ENCODE data around the gene EPM2AIP1. TPM values are rescaled to one million over a fixed set of nuclear protein-coding genes. Genes with fewer than 3 reads are reported as not detected.

The EPM2AIP1 gene
- total and polyA plus RNA-seq, 7 donors, result 2.5 to 22.9 (median 12.3) TPM

DNA sequence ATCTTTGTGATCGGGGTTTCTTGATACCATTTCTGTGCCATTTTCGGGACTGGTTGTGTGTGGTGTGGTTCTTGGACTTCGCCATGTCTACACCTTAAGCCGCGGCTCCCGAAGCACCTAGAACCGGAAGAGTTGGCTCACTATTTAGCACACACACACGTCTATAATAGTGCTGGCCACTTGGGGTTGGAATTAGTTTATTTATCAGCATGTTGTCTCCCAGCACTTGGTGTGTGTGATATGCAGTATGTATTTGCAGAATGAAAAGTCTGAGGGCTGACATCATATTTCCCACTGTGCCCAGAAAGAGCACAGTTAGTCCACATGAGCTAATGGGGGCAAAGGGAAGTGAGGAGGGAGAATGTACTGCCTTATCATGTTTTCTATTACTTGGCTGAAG lies 24.0 kb upstream of the EPM2AIP1 start:
- ATAC-seq, result no peak
- intact Hi-C loops (cut with DNase I), result no loop called here

GRCh38 chr3:37015642-37016041 lies 22.7 kb upstream of the EPM2AIP1 start:
- 94 to 96% (median 94%) methylated on average over 5 of the region's 5 CpGs for WGBS, 3 donors
- intact Hi-C loops (cut with DNase I), result no loop called here
- no peak overlapping the region for H3K4me3 ChIP-seq
- peaks cover 11 to 98% of the 10 kb centered on the region in 2 donors for H3K36me3 ChIP-seq (ENCODE audit: insufficient read depth in 1 of 2, low read depth in 1 of 2)
- ATAC-seq, result no peak
- H3K9me3 ChIP-seq, result no peaks in the 10 kb centered on the region
- no peak overlapping the region for H3K27ac ChIP-seq
- no peaks in the 10 kb centered on the region for H3K27me3 ChIP-seq (ENCODE audit: insufficient read depth in 3 of 3, low read length in 2 of 3)
- DNase-seq, result no peak
- TF ChIP-seq CTCF (IDR thresholded peaks at IDR 0.05), result no peak
- H3K4me1 ChIP-seq, result no peaks in the 10 kb centered on the region

More for the DNA sequence above, 24.0 kb upstream of the EPM2AIP1 start:
- TF ChIP-seq CTCF (IDR thresholded peaks at IDR 0.05), result no peak
- Histone ChIP-seq H3K9me3 (no peaks in the 10 kb centered on the region), H3K4me3 (no peak overlapping the region), H3K36me3 (ENCODE audit: insufficient read depth in 1 of 2, low read depth in 1 of 2) (peaks cover 12 to 98% of the 10 kb centered on the region in 2 donors), H3K27ac (no peak overlapping the region), H3K4me1 (no peaks in the 10 kb centered on the region), H3K27me3 (ENCODE audit: insufficient read depth in 3 of 3, low read length in 2 of 3) (no peaks in the 10 kb centered on the region)
- WGBS, 3 donors, result 88 to 93% (median 93%) methylated on average over 7 to 8 of the region's 8 CpGs
- no peak for DNase-seq

DNA sequence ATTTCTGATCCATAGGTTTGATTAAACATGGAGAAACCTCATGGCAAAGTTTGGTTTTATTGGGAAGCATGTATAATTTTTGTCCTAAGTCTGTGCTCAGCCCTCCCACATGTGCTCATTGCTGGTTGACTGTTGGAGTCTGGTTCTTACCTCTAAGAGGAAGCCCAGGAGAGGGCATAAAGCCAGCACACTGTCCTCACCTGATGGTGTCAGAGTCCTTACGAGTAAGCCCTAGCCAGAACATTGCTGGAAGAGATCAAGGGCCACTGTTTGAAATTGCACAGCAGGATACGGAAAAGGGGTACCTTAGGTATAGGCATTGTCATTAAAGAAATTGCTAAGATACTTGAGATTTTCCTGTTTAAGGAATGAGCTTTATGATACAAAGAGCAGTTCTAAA lies 21.7 kb upstream of the EPM2AIP1 start:
- peaks cover 11 to 98% of the 10 kb centered on the region in 2 donors for H3K36me3 ChIP-seq (ENCODE audit: insufficient read depth in 1 of 2, low read depth in 1 of 2)
- H3K9me3 ChIP-seq, result no peaks in the 10 kb centered on the region
- H3K27ac ChIP-seq, result no peak overlapping the region
- no peaks in the 10 kb centered on the region for H3K27me3 ChIP-seq (ENCODE audit: insufficient read depth in 3 of 3, low read length in 2 of 3)
- no peaks in the 10 kb centered on the region for H3K4me1 ChIP-seq
- TF ChIP-seq CTCF (IDR thresholded peaks at IDR 0.05), result no peak
- H3K4me3 ChIP-seq, result no peak overlapping the region
- 53 to 67% (median 56%) methylated on average over 2 of the region's 2 CpGs for WGBS, 3 donors
- DNase-seq (no peak), ATAC-seq (peak in 1 of 4 donors; percentile 65)
- intact Hi-C loops (cut with DNase I), result no loop called here

- H3K27me3 ChIP-seq (ENCODE audit: insufficient read depth in 3 of 3, low read length in 2 of 3), result no peaks in the 10 kb centered on the region
- H3K9me3 ChIP-seq, result no peaks in the 10 kb centered on the region
- H3K36me3 ChIP-seq (ENCODE audit: insufficient read depth in 1 of 2, low read depth in 1 of 2), result peaks cover 5 to 41% of the 10 kb centered on the region in 2 donors
- peak; percentile 94 to 98 for DNase-seq
- peak within 1 kb of the TSS; percentile 98 for H3K27ac ChIP-seq
- 0 to 1% (median 1%) methylated on average over 47 of the region's 47 CpGs for WGBS, 3 donors
- intact Hi-C loops (cut with DNase I), result loop anchor here in 1 of 2 donors (10.0 kb wide), 1 partner anchor 1171 kb away; the partner anchor contains the start of gene OXSR1
- peaks cover 58% of the 10 kb centered on the region for H3K4me1 ChIP-seq
- no peak for TF ChIP-seq CTCF (IDR thresholded peaks at IDR 0.05)
- peak within 1 kb of the TSS; percentile 79 for H3K4me3 ChIP-seq
- ATAC-seq, result peak; percentile 88 to 93 (median 92)
These were observed 674 bp upstream of the EPM2AIP1 start, which contains the start of gene MLH1 for GRCh38 chr3:36993326-36994283. Gene MLH1 (plus strand): TSS chr3:36993518. CDS start chr3:36993548, 30 bp downstream.
